Left ventricle myocardium inferior (tissue), 1 donor: Measurements from ENCODE around the gene RBM19. TPM values are rescaled to one million over a fixed set of nuclear protein-coding genes. Genes with fewer than 3 reads are reported as not detected.
"Not testable (repeated sequence)": the region's sequence is repeated elsewhere in the genome, so short reads cannot be mapped to it uniquely, and the experiment has no call there.

ENCODE experiments used
- DNase-seq: peaks from one replicate; pipeline ENCODE4 v3.0.0-alpha.2; 2020
- H3K27ac ChIP-seq: fragments of 200-600 bp; replicated peaks from 2 replicates; pipeline ENCODE4 v1.8.0; 2021
- H3K27me3 ChIP-seq: fragments of 200-600 bp; 2 replicates; pipeline ENCODE4 v1.8.0; 2021; ENCODE audit warnings: low read depth
- H3K36me3 ChIP-seq: fragments of 200-600 bp; 2 replicates; pipeline ENCODE4 v1.8.0; 2021
- H3K4me1 ChIP-seq: fragments of 200-600 bp; 2 replicates; pipeline ENCODE4 v1.8.0; 2021
- H3K4me3 ChIP-seq: fragments of 200-600 bp; 2 replicates; pipeline ENCODE4 v1.8.0; 2021; ENCODE audit warnings: mild to moderate bottlenecking, moderate library complexity
- H3K9me3 ChIP-seq: fragments of 200-600 bp; replicated peaks from 2 replicates; pipeline ENCODE4 v1.8.0; 2021
- CTCF ChIP-seq: fragments of 200-600 bp; IDR thresholded peaks from 2 replicates; pipeline ENCODE4 v1.8.0; 2021; ENCODE audit warnings: antibody characterized with exemption, mild to moderate bottlenecking, borderline replicate concordance
- intact Hi-C: fragments of 100-400 bp; cut with micrococcal nuclease; formaldehyde crosslinking; loops from one replicate; pipeline ENCODE4 v1.11.0; 2022
- total RNA-seq: library from RNA; stranded (reverse); fragmentation: NEBNext Ultra II Directional; extraction: Animal tissue kit (Norgen Biotek cat#: 25700); gene quantifications from one replicate; pipeline ENCODE4 v1.2.1, GENCODE V29; 2021
- donor health status: DM: no; HTN: yes; CAD: no; lungs with severe emphysema.

Gene RBM19
- total RNA-seq, 1 donor from 2014 or later: 18.9 TPM

DNA sequence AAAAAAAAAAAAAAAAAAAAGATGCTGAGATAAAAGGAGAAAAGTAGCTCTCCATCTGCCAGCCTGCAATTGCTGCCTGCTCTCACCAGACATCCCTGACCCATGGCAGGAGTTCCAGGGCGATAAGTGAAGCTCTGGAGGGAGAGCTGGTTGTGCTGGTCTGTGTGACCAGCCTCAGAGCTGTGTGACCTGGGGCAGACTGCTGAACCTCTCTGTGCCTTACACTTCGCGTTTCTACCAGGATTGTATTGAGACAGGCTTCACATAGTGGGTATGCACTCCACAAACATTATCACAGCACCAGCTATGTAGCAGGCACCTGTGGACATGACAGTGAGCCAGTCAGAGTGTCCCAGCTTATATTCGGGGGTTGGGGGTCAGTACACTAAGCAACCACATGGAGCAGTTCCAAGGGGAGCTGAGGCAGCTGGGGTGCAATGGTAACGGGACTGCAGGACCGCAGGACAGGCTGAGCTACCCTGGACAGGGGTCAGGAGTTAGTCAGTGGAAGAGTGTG is 57.5 kb downstream of the RBM19 start:
- peaks cover 75% of the 10 kb centered on the region for H3K36me3 ChIP-seq

DNA sequence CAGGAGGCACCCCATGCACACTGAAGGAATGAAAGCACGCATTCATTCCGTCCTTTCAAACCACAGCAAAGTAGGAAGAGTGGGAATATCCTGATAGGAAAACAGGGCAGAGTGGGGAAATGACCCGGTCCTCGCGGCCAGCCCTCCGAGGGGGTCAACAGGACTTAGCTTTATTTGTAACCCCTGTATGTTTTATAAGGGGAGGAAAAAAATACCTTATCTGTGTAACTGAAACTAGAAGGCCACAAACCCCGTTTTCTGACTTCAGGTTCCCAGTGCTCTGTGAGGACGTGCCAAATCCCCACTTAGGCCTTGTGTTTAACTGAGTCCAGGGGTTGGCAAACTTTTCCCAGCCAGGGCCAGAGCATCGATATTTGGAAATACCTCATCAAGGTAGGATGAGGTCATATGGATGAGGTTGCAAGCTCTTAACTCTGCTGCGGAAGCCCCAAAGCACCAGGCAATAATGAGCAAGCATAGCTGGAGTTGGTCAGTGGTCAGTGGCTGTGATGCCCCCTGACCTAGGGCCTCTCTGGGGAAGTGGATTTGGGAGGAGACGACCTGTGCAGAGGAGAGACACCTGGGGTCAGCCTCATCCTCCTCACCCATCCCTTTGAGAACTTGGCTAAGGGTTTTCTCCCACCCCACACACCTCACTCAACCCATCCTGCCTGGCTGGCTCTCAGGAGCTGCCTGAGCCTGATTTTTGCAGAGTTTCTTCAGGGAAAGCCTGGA is 58.5 kb downstream of the RBM19 start:
- no peaks in the 10 kb centered on the region for H3K27me3 ChIP-seq
- H3K4me1 ChIP-seq: no peaks in the 10 kb centered on the region
- TF ChIP-seq CTCF: no peak
- H3K36me3 ChIP-seq: peaks cover 70% of the 10 kb centered on the region
- intact Hi-C loops: no loop called here
- H3K9me3 ChIP-seq: no peaks in the 10 kb centered on the region
- H3K27ac ChIP-seq: no peak overlapping the region
- DNase-seq: no peak
- no peak overlapping the region for H3K4me3 ChIP-seq

More for the DNA sequence above, 57.5 kb downstream of the RBM19 start:
- H3K27me3 ChIP-seq: no peaks in the 10 kb centered on the region
- intact Hi-C loops: no loop called here
- H3K27ac ChIP-seq: no peak overlapping the region
- no peaks in the 10 kb centered on the region for H3K9me3 ChIP-seq
- H3K4me3 ChIP-seq: no peak overlapping the region
- no peak for TF ChIP-seq CTCF
- DNase-seq: no peak
- H3K4me1 ChIP-seq: no peaks in the 10 kb centered on the region

DNA sequence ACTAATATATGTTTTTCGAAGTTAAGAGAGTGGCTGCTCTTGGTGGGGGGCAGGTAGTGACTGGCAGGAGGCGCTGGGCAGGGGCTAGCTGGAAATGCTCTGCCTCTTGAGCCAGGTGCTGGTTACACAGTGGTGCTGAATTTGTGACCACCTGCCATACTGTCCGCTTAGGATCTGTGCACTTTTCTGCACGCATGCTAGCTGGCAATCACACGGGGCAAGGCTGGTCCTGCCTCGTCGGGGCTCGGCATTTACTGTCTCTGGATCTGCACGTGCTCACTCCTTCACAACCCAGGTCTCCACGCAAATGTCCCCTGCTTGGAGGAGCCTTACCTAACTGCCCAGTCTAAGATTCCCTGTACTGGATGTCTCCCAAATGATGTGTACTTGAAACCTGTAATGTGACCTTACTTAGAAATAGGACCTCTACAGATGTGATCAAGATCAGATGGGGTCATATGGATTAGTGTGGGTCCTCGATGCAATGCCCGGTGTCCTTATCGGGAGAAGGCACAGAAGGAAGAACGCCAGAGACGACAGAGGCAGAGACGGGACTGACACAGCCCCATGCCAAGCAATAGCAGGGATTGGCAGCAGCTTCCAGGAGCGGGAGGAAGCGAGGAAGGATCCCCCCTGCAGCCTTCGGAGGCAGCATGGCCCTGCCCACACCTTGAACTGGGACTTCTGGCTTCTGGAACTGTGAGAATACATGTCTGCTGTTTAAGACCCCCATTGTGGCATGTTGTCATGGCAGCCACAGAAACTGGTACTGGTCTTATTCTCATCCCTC is 59.5 kb downstream of the RBM19 start:
- Histone ChIP-seq H3K4me1 (no peaks in the 10 kb centered on the region), H3K4me3 (no peak overlapping the region), H3K9me3 (no peaks in the 10 kb centered on the region), H3K27me3 (no peaks in the 10 kb centered on the region), H3K36me3 (peaks cover 65% of the 10 kb centered on the region), H3K27ac (no peak overlapping the region)
- DNase-seq: no peak
- no peak for TF ChIP-seq CTCF
- intact Hi-C loops: no loop called here

GRCh38 chr12:113905829-113906228 is 60.3 kb downstream of the RBM19 start:
- no peak overlapping the region for H3K27ac ChIP-seq
- H3K4me1 ChIP-seq: peaks cover 5% of the 10 kb centered on the region
- H3K4me3 ChIP-seq: no peak overlapping the region
- peaks cover 58% of the 10 kb centered on the region for H3K36me3 ChIP-seq
- no peak for DNase-seq
- intact Hi-C loops: no loop called here
- no peak for TF ChIP-seq CTCF
- no peaks in the 10 kb centered on the region for H3K9me3 ChIP-seq
- H3K27me3 ChIP-seq: no peaks in the 10 kb centered on the region

DNA sequence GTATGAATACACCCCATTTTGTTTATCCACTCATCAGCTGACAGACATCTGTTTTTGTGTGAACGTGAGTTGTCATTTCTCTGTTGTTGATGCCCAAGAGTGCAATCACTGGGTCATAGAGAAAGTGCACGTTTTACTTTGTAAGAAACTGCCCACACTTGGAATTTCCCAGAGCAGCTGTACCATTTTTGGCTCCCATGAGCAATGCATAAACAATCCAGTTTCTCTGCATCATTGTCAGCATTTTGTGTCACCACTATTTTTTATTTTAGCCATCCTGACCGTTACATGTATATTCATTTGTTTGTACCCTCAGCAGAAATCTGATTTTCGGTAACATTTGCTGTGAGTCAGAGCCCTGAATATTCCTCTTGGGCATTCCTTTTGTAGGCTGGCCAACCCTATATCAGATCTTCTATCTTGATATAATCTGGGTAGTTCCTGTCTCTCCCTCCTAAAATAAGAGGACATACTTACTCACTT is 62.7 kb downstream of the RBM19 start:
- Histone ChIP-seq H3K9me3 (no peaks in the 10 kb centered on the region), H3K27me3 (no peaks in the 10 kb centered on the region), H3K4me1 (peaks cover 12% of the 10 kb centered on the region), H3K4me3 (no peak overlapping the region), H3K27ac (no peak overlapping the region), H3K36me3 (peaks cover 38% of the 10 kb centered on the region)
- intact Hi-C loops: no loop called here
- TF ChIP-seq CTCF: no peak
- no peak for DNase-seq

GRCh38 chr12:113901319-113901718 is 64.8 kb downstream of the RBM19 start:
- intact Hi-C loops, H3K27me3 ChIP-seq, DNase-seq, H3K9me3 ChIP-seq, H3K4me3 ChIP-seq, H3K27ac ChIP-seq: not testable (repeated sequence)
- Histone ChIP-seq H3K4me1 (peaks cover 12% of the 10 kb centered on the region), H3K36me3 (peaks cover 22% of the 10 kb centered on the region)
